IMR-90 (cell line): ENCODE measurements around the gene KCTD8. TPM values are rescaled to one million over a fixed set of nuclear protein-coding genes. Genes with fewer than 3 reads are reported as not detected.

ENCODE experiments used
- ATAC-seq: fragments of 200-7000 bp; cut with Tn5 transposase; 2 replicates; pipeline ENCODE4 v1.9.1; 2020; ENCODE audit warnings: low read depth, mild to moderate bottlenecking, moderate library complexity
- BruUV-seq: library from RNA; stranded (reverse); fragments of 400-500 nt; replicated peaks from 2 replicates; lab custom pipeline; 2021; lab: Mats Ljungman, UMichigan
- CTCF ChIA-PET: fragments of 300-600 bp; formaldehyde crosslinking; extraction: SDS; loops from one replicate; lab custom pipeline; 2021; ENCODE audit warnings: antibody characterized with exemption; lab: Yijun Ruan, JAX
- POLR2A ChIA-PET: fragments of 300-600 bp; sonication (Branson Sonifier 250); formaldehyde crosslinking; loops from one replicate; lab custom pipeline; 2022; ENCODE audit warnings: antibody characterized with exemption; ENCODE audit not compliant: unreplicated experiment; lab: Charles Lee
- DNase-seq: peaks from one replicate; pipeline ENCODE4 v3.0.0; 2013
- H2AFZ ChIP-seq: replicated peaks from 2 replicates; pipeline ENCODE3; 2013; ENCODE audit warnings: low read length, mild to moderate bottlenecking; ENCODE audit not compliant: poor library complexity
- H2AK5ac ChIP-seq: 2 replicates; pipeline ENCODE4 v1.6.1; 2013; ENCODE audit warnings: low read depth, low read length, inconsistent platforms
- H2AK9ac ChIP-seq: replicated peaks from 2 replicates; pipeline ENCODE3; 2013; ENCODE audit warnings: mild to moderate bottlenecking, low read depth, low read length, moderate library complexity; ENCODE audit not compliant: poor library complexity
- H2BK120ac ChIP-seq: 2 replicates; pipeline ENCODE4 v1.6.1; 2013; ENCODE audit warnings: low read depth, low read length, inconsistent platforms
- H2BK15ac ChIP-seq: 3 replicates; pipeline ENCODE4 v1.6.1; 2013; ENCODE audit warnings: low read depth, low read length, inconsistent platforms
- H2BK20ac ChIP-seq: 2 replicates; pipeline ENCODE4 v1.6.1; 2013; ENCODE audit warnings: low read depth, mild to moderate bottlenecking, inconsistent platforms, low read length, moderate library complexity
- H2BK5ac ChIP-seq: 2 replicates; pipeline ENCODE4 v1.6.1; 2013; ENCODE audit warnings: mild to moderate bottlenecking, low read depth, low read length, inconsistent platforms; ENCODE audit not compliant: poor library complexity, severe bottlenecking
- H3K14ac ChIP-seq: replicated peaks from 2 replicates; pipeline ENCODE4 v1.6.1; 2013; ENCODE audit warnings: low read depth, low read length, inconsistent platforms
- H3K18ac ChIP-seq: 2 replicates; pipeline ENCODE4 v1.6.1; 2013; ENCODE audit warnings: low read depth, low read length, control low read depth
- H3K23ac ChIP-seq: 2 replicates; pipeline ENCODE4 v1.6.1; 2013; ENCODE audit warnings: low read depth, low read length, inconsistent platforms
- H3K27ac ChIP-seq: 2 replicates; pipeline ENCODE4 v1.5.1; 2013; ENCODE audit warnings: mild to moderate bottlenecking, control low read depth, low read length; ENCODE audit not compliant: insufficient read depth
- H3K27me3 ChIP-seq: 2 replicates; pipeline ENCODE4 v1.6.1; 2013; ENCODE audit warnings: low read length; ENCODE audit not compliant: control insufficient read depth, insufficient read depth
- H3K36me3 ChIP-seq: 2 replicates; pipeline ENCODE4 v1.6.1; 2013; ENCODE audit warnings: low read length, mixed read lengths; ENCODE audit not compliant: control insufficient read depth, insufficient read depth
- H3K4ac ChIP-seq: 2 replicates; pipeline ENCODE4 v1.6.1; 2013; ENCODE audit warnings: low read depth, low read length, inconsistent platforms
- H3K4me1 ChIP-seq: 2 replicates; pipeline ENCODE4 v1.6.1; 2013; ENCODE audit warnings: low read length, mixed read lengths; ENCODE audit not compliant: control insufficient read depth, insufficient read depth
- H3K4me2 ChIP-seq: 2 replicates; pipeline ENCODE4 v1.6.1; 2013; ENCODE audit warnings: low read depth, mild to moderate bottlenecking, control low read depth, low read length, moderate library complexity
- H3K4me3 ChIP-seq: 2 replicates; pipeline ENCODE4 v1.5.1; 2013; ENCODE audit warnings: low read depth, mild to moderate bottlenecking, control low read depth, low read length, moderate library complexity; ENCODE audit not compliant: insufficient read depth
- H3K56ac ChIP-seq: 2 replicates; pipeline ENCODE4 v1.6.1; 2013; ENCODE audit warnings: low read length, inconsistent platforms; ENCODE audit not compliant: insufficient read depth; ENCODE audit errors: extremely low read depth
- H3K79me1 ChIP-seq, 2 experiments: 2 replicates each; pipeline ENCODE4 v1.6.1; 2013; ENCODE audit warnings: low read length in 2 of 2, inconsistent platforms in 1 of 2, low read depth in 1 of 2
- H3K9ac ChIP-seq: 2 replicates; pipeline ENCODE4 v1.6.1; 2013; ENCODE audit warnings: low read depth, low read length, control low read depth
- H3K9me1 ChIP-seq: 2 replicates; pipeline ENCODE4 v1.6.1; 2013; ENCODE audit warnings: low read length, inconsistent platforms; ENCODE audit not compliant: insufficient read depth
- H3K9me3 ChIP-seq: 2 replicates; pipeline ENCODE4 v1.6.1; 2013; ENCODE audit warnings: low read length; ENCODE audit not compliant: control insufficient read depth, insufficient read depth
- H4K20me1 ChIP-seq: 2 replicates; pipeline ENCODE4 v1.6.1; 2013; ENCODE audit warnings: low read length, inconsistent platforms; ENCODE audit not compliant: insufficient read depth
- H4K5ac ChIP-seq: 2 replicates; pipeline ENCODE4 v1.6.1; 2013; ENCODE audit warnings: mild to moderate bottlenecking, low read depth, low read length, control low read depth
- H4K8ac ChIP-seq, 2 experiments: 2 replicates each; pipeline ENCODE4 v1.6.1; 2013; ENCODE audit warnings: low read depth in 2 of 2, low read length in 2 of 2, control low read depth in 1 of 2, inconsistent platforms in 1 of 2
- H4K91ac ChIP-seq: 2 replicates; pipeline ENCODE4 v1.6.1; 2013; ENCODE audit warnings: low read depth, low read length, inconsistent platforms; ENCODE audit not compliant: insufficient read depth
- CEBPB ChIP-seq: IDR thresholded peaks from 2 replicates; pipeline ENCODE4 v1.6.1; 2012; ENCODE audit warnings: low read depth, low read length, improper control_type of control experiment
- CHD1 ChIP-seq: IDR thresholded peaks from 2 replicates; pipeline ENCODE4 v1.6.1; 2012; ENCODE audit warnings: low read depth, low read length, improper control_type of control experiment
- CTCF ChIP-seq: conservative IDR thresholded peaks from 2 replicates; pipeline ENCODE4 v1.5.1; 2012; ENCODE audit warnings: mild to moderate bottlenecking, low read depth, low read length, improper control_type of control experiment
- ELK1 ChIP-seq: fragments of 150-350 bp; IDR thresholded peaks from 2 replicates; pipeline ENCODE4 v1.6.1; 2016; ENCODE audit warnings: low read depth, mild to moderate bottlenecking, low read length, moderate library complexity, borderline replicate concordance
- FOS ChIP-seq: fragments of 150-350 bp; IDR thresholded peaks from 2 replicates; pipeline ENCODE4 v1.6.1; 2016; ENCODE audit warnings: low read depth, low read length
- MAFK ChIP-seq: IDR thresholded peaks from 2 replicates; pipeline ENCODE4 v1.6.1; 2012; ENCODE audit warnings: low read depth, low read length, improper control_type of control experiment
- MXI1 ChIP-seq: IDR thresholded peaks from 2 replicates; pipeline ENCODE4 v1.6.1; 2012; ENCODE audit warnings: low read depth, mild to moderate bottlenecking, low read length, moderate library complexity, borderline replicate concordance
- POLR2A ChIP-seq: IDR thresholded peaks from 2 replicates; pipeline ENCODE4 v1.6.1; 2012; ENCODE audit warnings: mild to moderate bottlenecking, low read depth, low read length
- RFX5 ChIP-seq: IDR thresholded peaks from 2 replicates; pipeline ENCODE4 v1.8.0; 2012; ENCODE audit warnings: low read depth, mild to moderate bottlenecking, low read length, moderate library complexity
- SMC3 ChIP-seq: fragments of 150-350 bp; IDR thresholded peaks from 2 replicates; pipeline ENCODE4 v1.6.1; 2016; ENCODE audit warnings: low read depth, mild to moderate bottlenecking, antibody characterized with exemption, low read length, moderate library complexity
- USF2 ChIP-seq: fragments of 150-350 bp; IDR thresholded peaks from 2 replicates; pipeline ENCODE4 v1.6.1; 2017; ENCODE audit warnings: mild to moderate bottlenecking, antibody characterized with exemption, low read length, low read depth
- dilution Hi-C: fragments of 300-500 bp; cut with HindIII; formaldehyde crosslinking; loops from one replicate; pipeline ENCODE4 v1.14.3; 2018; ENCODE audit warnings: low sequenced_read_pairs; ENCODE audit not compliant: unreplicated experiment
- in situ Hi-C: fragments of 300-500 bp; cut with MboI; formaldehyde crosslinking; loops from 3 replicates; pipeline ENCODE4 v1.14.3; 2019; ENCODE audit warnings: low sequenced_read_pairs, inconsistent platforms, mixed read lengths
- intact Hi-C: fragments of 100-400 bp; cut with micrococcal nuclease; formaldehyde crosslinking; loops from 2 replicates; pipeline ENCODE4 v1.10.0; 2022
- polyA plus RNA-seq, 3 experiments: library from polyadenylated mRNA; depleted of rRNA; stranded (reverse); fragments of >200 nt; gene quantifications; 2 replicates each; pipeline ENCODE4 v1.2.3, GENCODE V29; 2012; ENCODE audit warnings: low replicate concordance in 1 of 3
- total RNA-seq: library from RNA; depleted of rRNA; stranded (reverse); fragments of >200 nt; gene quantifications from 2 replicates; pipeline ENCODE4 v1.2.3, GENCODE V29; 2012

The KCTD8 gene
- total and polyA plus RNA-seq, 2 of the 4 experiments (the other 2 are of a cell fraction) = 0.03 TPM; not detected in 1

GRCh38 chr4:44210750-44211149, 237.9 kb downstream of the KCTD8 start:
- Histone ChIP-seq H2AK5ac (no peak overlapping the region), H3K56ac (no peak overlapping the region), H3K9me1 (no peaks in the 10 kb centered on the region), H2BK120ac (no peak overlapping the region), H3K18ac (no peak overlapping the region), H3K36me3 (no peaks in the 10 kb centered on the region), H2BK20ac (no peak overlapping the region), H3K4me3 (no peak overlapping the region), H3K4me1 (no peaks in the 10 kb centered on the region), H3K4ac (no peak overlapping the region), H2AK9ac (no peak overlapping the region), H3K27me3 (no peaks in the 10 kb centered on the region), H3K23ac (no peak overlapping the region), H4K8ac (no peak overlapping the region), H3K4me2 (no peak overlapping the region), H4K5ac (no peak overlapping the region), H2AFZ (no peak overlapping the region), H2BK15ac (no peak overlapping the region), H4K91ac (no peak overlapping the region), H4K20me1 (no peaks in the 10 kb centered on the region), H3K9me3 (no peaks in the 10 kb centered on the region), H3K79me1 (no peaks in the 10 kb centered on the region), H3K14ac (no peak overlapping the region), H2BK5ac (no peak overlapping the region), H3K27ac (no peak overlapping the region), H3K9ac (no peak overlapping the region)
- intact Hi-C loops = no loop called here
- CTCF ChIA-PET = no interaction called here
- POLR2A ChIA-PET = no interaction called here
- ATAC-seq (no peak), DNase-seq (no peak)
- in situ Hi-C loops = no loop called here
- dilution Hi-C loops = no loop called here
- BruUV-seq = no TSS peak
- TF ChIP-seq USF2 (no peak), ELK1 (no peak), CHD1 (no peak), RFX5 (no peak), CEBPB (no peak), CTCF (no peak), FOS (no peak), SMC3 (no peak), MXI1 (no peak), POLR2A (no peak), MAFK (no peak)
